HepG2 (cell line): ENCODE data around the gene WAS. TPM values are rescaled to one million over a fixed set of nuclear protein-coding genes. Genes with fewer than 3 reads are reported as not detected.

Experiments used
- ATAC-seq: fragments of 200-7000 bp; cut with Tn5 transposase; 3 replicates; pipeline ENCODE4 v1.9.1; 2020; ENCODE audit warnings: mild to moderate bottlenecking, moderate library complexity
- BruUV-seq: library from RNA; stranded (reverse); fragments of 400-500 nt; replicated peaks from 2 replicates; lab custom pipeline; 2021; lab: Mats Ljungman, UMichigan
- CTCF ChIA-PET: fragments of 300-600 bp; formaldehyde crosslinking; extraction: SDS; loops from one replicate; lab custom pipeline; 2021; ENCODE audit warnings: low total read pairs, inconsistent platforms, low intra/inter-chr PET ratio; lab: Yijun Ruan, JAX
- POLR2A ChIA-PET: fragments of 350-600 bp; sonication (Branson Sonifier 250); formaldehyde crosslinking; loops from one replicate; lab custom pipeline; 2020; ENCODE audit warnings: antibody characterized with exemption, inconsistent platforms; lab: Yijun Ruan, JAX
- DNase-seq: peaks from one replicate; pipeline ENCODE4 v3.0.0-alpha.2; 2015; ENCODE audit warnings: low spot score
- FAIRE-seq: peaks from 3 replicates; lab custom pipeline; 2011; peaks lifted over from hg19 to GRCh38; lab: Jason Lieb, UNC
- H2AFZ ChIP-seq: one replicate; pipeline ENCODE4 v1.6.1; 2011; ENCODE audit warnings: low read length, inconsistent platforms
- H3K27ac ChIP-seq: fragments of 300-600 bp; 3 replicates; pipeline ENCODE4 v1.8.0; 2011; ENCODE audit warnings: mixed run types, mild to moderate bottlenecking, mixed read lengths, low read length, inconsistent platforms; ENCODE audit not compliant: insufficient read depth; ENCODE audit errors: extremely low read length
- H3K27me3 ChIP-seq, 2 experiments: fragments of 200-600 bp in 1 of 2; 2 replicates in 1 of 2; 3 replicates in 1 of 2; pipeline versions ENCODE4 v1.6.0 to v1.8.0; 2011; ENCODE audit warnings: low read length in 2 of 2, mild to moderate bottlenecking in 2 of 2, moderate library complexity in 2 of 2, inconsistent platforms in 1 of 2; ENCODE audit not compliant: insufficient read depth in 2 of 2, control insufficient read depth in 1 of 2
- H3K36me3 ChIP-seq, 2 experiments: fragments of 200-600 bp in 1 of 2; replicated peaks in 1 of 2; 2 replicates in 1 of 2; 3 replicates in 1 of 2; pipeline versions ENCODE4 v1.5.1 to v1.8.0; 2011; ENCODE audit warnings: low read length in 2 of 2, inconsistent platforms in 1 of 2; ENCODE audit not compliant: insufficient read depth in 2 of 2, control insufficient read depth in 1 of 2
- H3K4me1 ChIP-seq: 2 replicates; pipeline ENCODE4 v1.5.1; 2012; ENCODE audit warnings: low read length, inconsistent platforms; ENCODE audit not compliant: insufficient read depth
- H3K4me2 ChIP-seq: 2 replicates; pipeline ENCODE4 v1.6.0; 2011; ENCODE audit warnings: low read depth, low read length, inconsistent platforms
- H3K4me3 ChIP-seq, 3 experiments: fragments of 200-600 bp in 1 of 3; sonication (generic), shearing (Covaris generic) in 1 of 3; replicated peaks in 1 of 3; 2 replicates each; pipeline ENCODE4 v1.5.1; 2011 to 2016; ENCODE audit warnings: low read length in 3 of 3, inconsistent platforms in 2 of 3, low read depth in 2 of 3, mild to moderate bottlenecking in 2 of 3, control low read depth in 1 of 3, mixed read lengths in 1 of 3; ENCODE audit not compliant: insufficient read depth in 1 of 3
- H3K79me2 ChIP-seq: one replicate; pipeline ENCODE4 v1.6.1; 2011; ENCODE audit warnings: low read length, inconsistent platforms; ENCODE audit not compliant: insufficient read depth
- H3K9ac ChIP-seq: 2 replicates; pipeline ENCODE4 v1.6.0; 2011; ENCODE audit warnings: mild to moderate bottlenecking, low read depth, low read length, inconsistent platforms; ENCODE audit not compliant: insufficient read depth
- H3K9me3 ChIP-seq: 2 replicates; pipeline ENCODE4 v1.5.1; 2012; ENCODE audit warnings: mild to moderate bottlenecking, low read length
- H4K20me1 ChIP-seq: 2 replicates; pipeline ENCODE4 v1.6.0; 2011; ENCODE audit warnings: inconsistent platforms, mild to moderate bottlenecking, low read length, moderate library complexity; ENCODE audit not compliant: insufficient read depth
- ATF4 ChIP-seq, 2 experiments: fragments of 450-650 bp in 1 of 2; sonication (generic) in 1 of 2; formaldehyde crosslinking; IDR thresholded peaks; 2 replicates each; pipeline versions ENCODE4 v1.5.0 to v1.8.0; 2020 to 2022; ENCODE audit warnings: mild to moderate bottlenecking in 1 of 2, missing genetic modification reagents in 1 of 2
- ATF7 ChIP-seq, 2 experiments: fragments of 450-650 bp in 1 of 2; sonication (generic) in 1 of 2; formaldehyde crosslinking in 1 of 2; IDR thresholded peaks; 2 replicates each; pipeline versions ENCODE4 v1.4.0 to v1.6.1; 2016 to 2020; ENCODE audit warnings: antibody characterized with exemption in 1 of 2, mild to moderate bottlenecking in 1 of 2, missing genetic modification reagents in 1 of 2
- CEBPB ChIP-seq: IDR thresholded peaks from 2 replicates; pipeline ENCODE4 v1.6.1; 2011; ENCODE audit warnings: low read depth, low read length, improper control_type of control experiment, borderline replicate concordance
- CREB1 ChIP-seq, 2 experiments: fragments of 450-650 bp in 1 of 2; IDR thresholded peaks; 2 replicates each; pipeline ENCODE4 v1.6.1; 2016 to 2017; ENCODE audit warnings: control low read depth in 1 of 2, mild to moderate bottlenecking in 1 of 2, missing compliant biosample characterization in 1 of 2, missing genetic modification characterization in 1 of 2
- YEATS2 ChIP-seq: sonication (generic); formaldehyde crosslinking; IDR thresholded peaks from 2 replicates; pipeline ENCODE4 v1.4.0; 2020; ENCODE audit warnings: missing genetic modification reagents, borderline replicate concordance
- ZNF577 ChIP-seq: sonication (generic); formaldehyde crosslinking; IDR thresholded peaks from 2 replicates; pipeline ENCODE4 v1.4.0; 2020; ENCODE audit warnings: mild to moderate bottlenecking, low read depth, missing genetic modification reagents, borderline replicate concordance
- ZNF639 ChIP-seq: conservative IDR thresholded peaks from 2 replicates; pipeline ENCODE4 v1.6.1; 2018; ENCODE audit warnings: missing genetic modification reagents
- WGBS: methylation state at CpG from one replicate; pipeline ENCODE4 v1.1.6; 2017; ENCODE audit warnings: low lambda C conversion rate; 5-methylcytosine and 5-hydroxymethylcytosine counted together
- in situ Hi-C: cut with HindIII; loops from 2 replicates; pipeline ENCODE4 v1.10.0; 2017; ENCODE audit warnings: low pct_unique_long_range_greater_than_20kb; ENCODE audit not compliant: extremely low pct_ligation_motif_present
- intact Hi-C: fragments of 100-400 bp; cut with micrococcal nuclease; formaldehyde crosslinking; loops from one replicate; pipeline ENCODE4 v1.10.0; 2022; ENCODE audit not compliant: unreplicated experiment
- polyA plus RNA-seq, 8 experiments: library from polyadenylated mRNA; depleted of rRNA in 3 of 8; stranded (reverse) in 7 of 8; unstranded in 1 of 8; fragments of >200 nt; fragmentation: Illumina TruSeq in 4 of 8; extraction: Trizol in 4 of 8; gene quantifications; 2 replicates each; pipeline versions ENCODE4 v1.2.1 to v1.2.3, GENCODE V29; 2011 to 2016; ENCODE audit warnings: low read depth in 4 of 8, missing spikeins in 1 of 8, mixed read lengths in 1 of 8; ENCODE audit not compliant: insufficient read depth in 1 of 8
- total RNA-seq, 5 experiments: library from RNA; depleted of rRNA; stranded (reverse); fragments of >200 nt; fragmentation: Illumina TruSeq; extraction: Trizol; gene quantifications; 2 replicates each; pipeline ENCODE4 v1.2.3, GENCODE V29; 2016; ENCODE audit warnings: low read depth in 1 of 5

The WAS gene
- total and polyA plus RNA-seq, 2 of the 13 experiments (the other 11 are each of a cell fraction or from before 2014, with no cell fraction given), result 0.11 TPM; not detected in 1

GRCh38 chrX:48636776-48637175 is 46.8 kb upstream of the WAS start:
- BruUV-seq, result no TSS peak
- in situ Hi-C loops (no loop called here), intact Hi-C loops (loop anchor here (10.0 kb wide), 1 partner anchor 118 kb away; no protein-coding TSS in a partner anchor)
- H3K4me3 ChIP-seq, result no peak overlapping the region
- H2AFZ ChIP-seq, result no peak overlapping the region
- peaks cover 6% of the 10 kb centered on the region for H3K4me1 ChIP-seq
- no peaks in the 10 kb centered on the region for H3K79me2 ChIP-seq
- DNase-seq (no peak), ATAC-seq (no peak), FAIRE-seq (no peak)
- 0 out of 2 replicates have a peak, but pooled peaks have one; percentile 1 for TF ChIP-seq CEBPB
- TF ChIP-seq YEATS2, result no peak
- peak in 1 of 2 experiments; percentile 87; a peak in 2 of 4 replicates for TF ChIP-seq ATF4 (CRISPR knock-in tag; IDR thresholded peaks at IDR 0.05)
- no peaks in the 10 kb centered on the region for H3K9me3 ChIP-seq
- no peaks in the 10 kb centered on the region for H3K27me3 ChIP-seq
- H4K20me1 ChIP-seq, result no peaks in the 10 kb centered on the region
- H3K36me3 ChIP-seq, result no peaks in the 10 kb centered on the region
- H3K4me2 ChIP-seq, result no peak overlapping the region
- no peak overlapping the region for H3K9ac ChIP-seq
- POLR2A ChIA-PET, result no interaction called here
- H3K27ac ChIP-seq, result no peak overlapping the region
- CTCF ChIA-PET, result no interaction called here
- 0% methylated on average over 2 of the region's 2 CpGs for WGBS

GRCh38 chrX:48645669-48646068 is 37.9 kb upstream of the WAS start:
- intact Hi-C loops (loop anchor here (5.0 kb wide), 1 partner anchor 272 kb away; the partner anchor contains the start of gene PIM2), in situ Hi-C loops (no loop called here)
- 58% methylated on average over 7 of the region's 7 CpGs for WGBS
- FAIRE-seq, result no peak
- no peak for DNase-seq
- BruUV-seq, result no TSS peak
- Histone ChIP-seq H3K36me3 (no peaks in the 10 kb centered on the region), H3K4me2 (no peak overlapping the region), H3K9ac (no peak overlapping the region), H3K27ac (no peak overlapping the region), H4K20me1 (no peaks in the 10 kb centered on the region), H3K79me2 (no peaks in the 10 kb centered on the region), H3K27me3 (no peaks in the 10 kb centered on the region), H3K9me3 (no peaks in the 10 kb centered on the region), H3K4me3 (no peak overlapping the region), H2AFZ (no peak overlapping the region), H3K4me1 (no peaks in the 10 kb centered on the region)
- ChIA-PET POLR2A (no interaction called here), CTCF (no interaction called here)
- TF ChIP-seq ATF7 (IDR thresholded peaks at IDR 0.05) (peak; percentile 96), ATF7 (CRISPR knock-in tag; IDR thresholded peaks at IDR 0.05) (no peak), CREB1 (IDR thresholded peaks at IDR 0.05) (peak; percentile 88), CREB1 (CRISPR knock-in tag; IDR thresholded peaks at IDR 0.05) (no peak), ZNF577 (CRISPR knock-in tag) (no peak), ZNF639 (CRISPR knock-in tag) (no peak)
- ATAC-seq, result no peak
